Measurements from ENCODE around the gene EPS15. TPM values are rescaled to one million over a fixed set of nuclear protein-coding genes. Genes with fewer than 3 reads are reported as not detected.
"Not testable (repeated sequence)": the region's sequence is repeated elsewhere in the genome, so short reads cannot be mapped to it uniquely, and the experiment has no call there.

The EPS15 gene
- total RNA-seq, 4 donors from 2014 or later, result 94.8 to 133 (median 125) TPM

DNA sequence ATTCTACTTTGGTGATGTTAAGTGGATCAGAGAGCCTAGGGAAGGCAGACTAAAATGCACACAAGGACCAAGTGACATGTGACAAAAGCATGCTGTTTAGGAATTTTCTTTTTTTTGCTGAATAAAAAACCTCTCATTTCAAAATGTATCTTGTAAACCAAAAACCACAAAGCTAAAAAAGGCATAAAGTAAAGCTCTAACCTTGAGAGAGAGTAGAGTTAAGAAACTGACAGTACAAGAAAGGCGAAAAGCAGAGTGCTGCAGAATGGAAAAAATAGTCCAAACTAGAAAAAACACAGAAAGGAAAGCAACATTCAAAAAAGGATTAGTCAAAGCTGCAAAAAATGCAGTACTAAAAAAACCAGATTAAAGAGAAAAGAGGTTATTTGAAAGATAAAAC, 76.5 kb downstream of the EPS15 start:
- H3K27ac ChIP-seq, result no peak overlapping the region
- 65 to 73% methylated on average over 1 of the region's 1 CpG for whole genome bisulfite sequencing, 2 donors
- H3K9me3 ChIP-seq, result no peaks in the 10 kb centered on the region
- H3K36me3 ChIP-seq, result peaks cover 0 to 48% (median 0%) of the 10 kb centered on the region in 3 donors
- H3K4me1 ChIP-seq, result peaks cover 0 to 23% (median 3%) of the 10 kb centered on the region in 4 donors
- TF ChIP-seq POLR2A (IDR thresholded peaks at IDR 0.05) (no peak), EP300 (IDR thresholded peaks at IDR 0.05) (no peak)
- TF ChIP-seq, protein P1, sequence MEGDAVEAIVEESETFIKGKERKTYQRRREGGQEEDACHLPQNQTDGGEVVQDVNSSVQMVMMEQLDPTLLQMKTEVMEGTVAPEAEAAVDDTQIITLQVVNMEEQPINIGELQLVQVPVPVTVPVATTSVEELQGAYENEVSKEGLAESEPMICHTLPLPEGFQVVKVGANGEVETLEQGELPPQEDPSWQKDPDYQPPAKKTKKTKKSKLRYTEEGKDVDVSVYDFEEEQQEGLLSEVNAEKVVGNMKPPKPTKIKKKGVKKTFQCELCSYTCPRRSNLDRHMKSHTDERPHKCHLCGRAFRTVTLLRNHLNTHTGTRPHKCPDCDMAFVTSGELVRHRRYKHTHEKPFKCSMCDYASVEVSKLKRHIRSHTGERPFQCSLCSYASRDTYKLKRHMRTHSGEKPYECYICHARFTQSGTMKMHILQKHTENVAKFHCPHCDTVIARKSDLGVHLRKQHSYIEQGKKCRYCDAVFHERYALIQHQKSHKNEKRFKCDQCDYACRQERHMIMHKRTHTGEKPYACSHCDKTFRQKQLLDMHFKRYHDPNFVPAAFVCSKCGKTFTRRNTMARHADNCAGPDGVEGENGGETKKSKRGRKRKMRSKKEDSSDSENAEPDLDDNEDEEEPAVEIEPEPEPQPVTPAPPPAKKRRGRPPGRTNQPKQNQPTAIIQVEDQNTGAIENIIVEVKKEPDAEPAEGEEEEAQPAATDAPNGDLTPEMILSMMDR (IDR thresholded peaks at IDR 0.05), result no peak
- no peak overlapping the region for H3K4me3 ChIP-seq
- H3K27me3 ChIP-seq, result no peaks in the 10 kb centered on the region
- no peak for DNase-seq (ENCODE audit: low spot score in 2 of 2)

DNA sequence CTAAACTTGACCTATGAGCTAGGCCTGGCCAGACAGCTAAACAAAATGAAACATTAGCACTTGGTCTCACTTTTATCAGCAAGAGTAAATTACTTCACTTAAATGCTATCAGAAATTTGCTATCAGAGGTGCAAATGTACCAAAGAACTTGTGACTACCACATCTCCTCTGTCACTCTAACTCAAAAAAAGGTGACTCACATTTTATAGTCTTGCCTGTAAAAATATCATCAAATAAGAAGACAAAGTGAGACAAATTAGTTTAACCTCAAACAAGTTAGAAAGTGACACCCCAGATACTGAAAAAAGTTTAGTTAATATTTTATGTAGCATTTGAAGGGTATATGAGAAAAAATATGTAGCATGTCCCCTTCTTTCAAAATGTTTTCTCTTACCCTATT, 76.9 kb downstream of the EPS15 start:
- H3K9me3 ChIP-seq, result no peaks in the 10 kb centered on the region
- H3K4me3 ChIP-seq, result no peak overlapping the region

DNA sequence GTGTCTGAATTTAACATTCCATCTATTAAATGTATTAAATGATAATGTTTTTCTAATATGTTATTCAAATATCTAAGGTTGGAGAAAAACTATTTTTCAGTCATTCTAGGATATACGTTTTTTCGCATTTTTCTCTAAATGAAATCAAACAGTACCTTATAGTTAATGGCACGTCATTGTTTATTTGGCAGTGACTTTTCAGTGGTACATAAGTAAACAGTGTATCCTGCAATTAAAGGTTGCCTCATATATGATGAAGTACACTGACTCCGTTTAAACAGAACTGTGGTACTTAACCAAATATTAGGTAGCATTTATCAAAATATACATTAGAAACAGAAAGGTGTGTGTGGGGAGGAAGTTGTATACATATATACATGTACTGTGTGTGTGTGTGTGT, 79.2 kb downstream of the EPS15 start:
- Histone ChIP-seq H3K9me3 (no peaks in the 10 kb centered on the region), H3K36me3 (peaks cover 0 to 57% (median 0%) of the 10 kb centered on the region in 3 donors), H3K4me3 (no peak overlapping the region), H3K27ac (no peak overlapping the region), H3K4me1 (peaks cover 0 to 18% (median 3%) of the 10 kb centered on the region in 4 donors), H3K27me3 (no peaks in the 10 kb centered on the region)
- no peak for TF ChIP-seq POLR2A (IDR thresholded peaks at IDR 0.05)
- TF ChIP-seq, protein P1 (IDR thresholded peaks at IDR 0.05), result no peak
- TF ChIP-seq EP300 (IDR thresholded peaks at IDR 0.05), result no peak
- 89% methylated on average over 4 of the region's 4 CpGs for WGBS, 2 donors
- no peak for DNase-seq (ENCODE audit: low spot score in 2 of 2)

More for the DNA sequence above, 76.9 kb downstream of the EPS15 start:
- TF ChIP-seq EP300 (IDR thresholded peaks at IDR 0.05) (no peak), POLR2A (IDR thresholded peaks at IDR 0.05) (no peak)
- TF ChIP-seq, protein P1 (IDR thresholded peaks at IDR 0.05), result no peak
- Histone ChIP-seq H3K36me3 (peaks cover 0 to 48% (median 0%) of the 10 kb centered on the region in 3 donors), H3K27ac (no peak overlapping the region), H3K27me3 (no peaks in the 10 kb centered on the region), H3K4me1 (peaks cover 0 to 23% (median 3%) of the 10 kb centered on the region in 4 donors)
- no peak for DNase-seq (ENCODE audit: low spot score in 2 of 2)

DNA sequence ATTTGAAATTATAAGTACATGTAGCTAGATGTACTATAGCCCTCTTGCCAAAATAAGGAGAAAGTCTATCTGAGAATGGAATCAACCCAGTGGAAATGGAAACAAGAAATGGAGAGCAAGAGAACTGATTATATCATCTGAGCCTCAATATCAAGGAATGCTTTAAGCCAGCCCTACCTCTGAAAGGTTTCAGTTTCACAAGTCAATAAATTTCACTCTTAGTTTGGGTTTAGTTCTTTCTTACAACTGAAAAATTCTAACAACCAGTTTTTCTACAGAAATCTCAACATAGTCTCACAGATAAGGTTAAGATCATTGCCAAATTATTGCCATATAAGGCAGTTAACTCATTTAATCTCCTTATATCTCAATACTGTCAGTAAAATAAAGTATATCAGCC, 80.0 kb downstream of the EPS15 start:
- Histone ChIP-seq H3K4me3 (no peak overlapping the region), H3K27me3 (no peaks in the 10 kb centered on the region), H3K27ac (no peak overlapping the region), H3K9me3 (no peaks in the 10 kb centered on the region), H3K4me1 (peaks cover 0 to 13% (median 3%) of the 10 kb centered on the region in 4 donors), H3K36me3 (peaks cover 0 to 59% (median 0%) of the 10 kb centered on the region in 3 donors)
- DNase-seq (ENCODE audit: low spot score in 2 of 2), result no peak
- TF ChIP-seq EP300 (IDR thresholded peaks at IDR 0.05) (no peak), POLR2A (IDR thresholded peaks at IDR 0.05) (no peak)
- TF ChIP-seq, protein P1 (IDR thresholded peaks at IDR 0.05), result no peak

DNA sequence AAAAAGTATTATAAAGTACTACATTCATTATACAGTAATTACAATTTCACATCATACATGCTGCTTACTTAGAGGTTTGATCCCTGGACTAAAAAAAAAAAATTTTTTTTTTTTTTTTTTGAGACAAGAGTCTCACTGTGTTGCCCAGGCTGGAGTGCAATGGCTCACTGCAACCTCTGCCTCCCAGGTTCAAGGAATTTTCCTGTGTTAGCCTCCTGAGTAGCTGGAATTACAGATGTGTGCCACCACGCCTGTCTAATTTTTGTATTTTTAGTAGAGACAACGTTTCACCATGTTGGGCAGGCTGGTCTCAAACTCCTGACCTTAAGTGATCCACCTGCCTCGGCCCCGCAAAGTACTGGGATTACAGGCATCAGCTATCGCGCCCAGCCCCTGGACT, 81.7 kb downstream of the EPS15 start:
- WGBS, 2 donors, result 95 to 98% methylated on average over 6 of the region's 6 CpGs
- Histone ChIP-seq H3K4me1 (peaks cover 0 to 11% (median 5%) of the 10 kb centered on the region in 4 donors), H3K36me3 (peaks cover 0 to 49% (median 0%) of the 10 kb centered on the region in 3 donors)
- not testable (repeated sequence) for H3K9me3 ChIP-seq; H3K27me3 ChIP-seq; H3K27ac ChIP-seq; DNase-seq (ENCODE audit: low spot score in 2 of 2); H3K4me3 ChIP-seq

DNA sequence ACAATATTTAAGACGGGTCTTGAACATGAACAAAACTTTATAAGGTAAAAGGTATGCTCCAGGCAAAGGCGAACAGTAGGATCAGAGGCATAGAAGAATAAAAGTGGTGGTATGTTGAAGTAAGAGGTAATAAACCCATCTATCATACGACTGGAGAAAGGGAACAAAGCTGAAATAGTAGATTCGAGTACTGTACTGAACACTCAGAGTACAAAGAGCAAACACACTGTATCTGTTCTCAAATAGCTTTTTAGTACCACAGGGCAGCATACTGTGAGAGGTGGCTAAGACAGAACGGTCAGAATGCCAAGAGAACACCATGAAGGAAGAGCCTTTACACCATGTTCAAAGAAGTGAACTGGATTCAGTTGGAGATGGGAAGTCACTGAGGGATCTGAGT, 83.2 kb downstream of the EPS15 start:
- Histone ChIP-seq H3K27ac (no peak overlapping the region), H3K36me3 (peaks cover 0 to 54% (median 0%) of the 10 kb centered on the region in 3 donors), H3K4me1 (peaks cover 0 to 8% (median 5%) of the 10 kb centered on the region in 4 donors), H3K9me3 (no peaks in the 10 kb centered on the region), H3K27me3 (no peaks in the 10 kb centered on the region), H3K4me3 (no peak overlapping the region)
- TF ChIP-seq, protein P1 (IDR thresholded peaks at IDR 0.05), result no peak
- TF ChIP-seq EP300 (IDR thresholded peaks at IDR 0.05), result no peak
- TF ChIP-seq POLR2A (IDR thresholded peaks at IDR 0.05), result no peak
- no peak for DNase-seq (ENCODE audit: low spot score in 2 of 2)
- WGBS, 2 donors, result 84 to 90% methylated on average over 5 of the region's 5 CpGs

Data from tibial nerve (tissue), 4 donors.